Spleen (tissue), 7 donors: ENCODE results near the gene ERC2.

Experiments used
- POLR2A ChIP-seq, 3 donors: fragments of 450-650 bp; IDR thresholded peaks; one replicate each; pipeline ENCODE4 v1.5.1; 2017; ENCODE audit warnings: antibody characterized with exemption in 3 of 3, mild to moderate bottlenecking in 1 of 3
- TF ChIP-seq, protein P1 (sequence below), 11 experiments: fragments of 200-600 bp in 7 of 11; fragments of 450-650 bp in 4 of 11; sonication (generic) in 4 of 11; IDR thresholded peaks in 8 of 11; conservative IDR thresholded peaks in 3 of 11; 1 replicate in 7 of 11; 2 replicates in 4 of 11; pipeline versions ENCODE4 v1.4.0 to v1.8.0; 2016 to 2021; ENCODE audit warnings: antibody characterized with exemption in 11 of 11, inconsistent platforms in 4 of 11, mild to moderate bottlenecking in 1 of 11
- donor health status: DM: no; HTN: no; CAD: no; lungs with moderate emphysema.
- donor health status: DM: no; HTN: no; CAD: no.
- donor health status: DM: no; HTN: no; CAD: no.

DNA sequence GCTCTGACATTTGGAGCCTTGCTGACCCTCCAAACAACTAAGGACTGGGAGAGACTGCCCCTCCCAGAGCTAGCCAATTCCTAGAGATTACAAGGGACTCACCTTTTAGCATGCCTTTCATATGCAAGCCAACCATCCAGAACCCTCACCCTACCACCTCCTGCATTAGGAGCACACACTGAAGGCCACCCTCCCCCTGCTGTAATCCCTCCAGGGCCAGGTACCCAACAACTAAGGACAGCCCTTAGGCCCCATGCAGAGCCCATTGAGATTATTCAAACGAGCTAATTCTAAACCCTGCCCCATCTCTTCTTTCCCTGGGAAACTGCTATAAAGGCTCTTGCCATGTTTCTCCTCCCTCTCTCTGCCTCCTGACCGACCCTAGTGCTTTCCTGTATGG is 352.6 kb downstream of the ERC2 start:
- TF ChIP-seq, protein P1, sequence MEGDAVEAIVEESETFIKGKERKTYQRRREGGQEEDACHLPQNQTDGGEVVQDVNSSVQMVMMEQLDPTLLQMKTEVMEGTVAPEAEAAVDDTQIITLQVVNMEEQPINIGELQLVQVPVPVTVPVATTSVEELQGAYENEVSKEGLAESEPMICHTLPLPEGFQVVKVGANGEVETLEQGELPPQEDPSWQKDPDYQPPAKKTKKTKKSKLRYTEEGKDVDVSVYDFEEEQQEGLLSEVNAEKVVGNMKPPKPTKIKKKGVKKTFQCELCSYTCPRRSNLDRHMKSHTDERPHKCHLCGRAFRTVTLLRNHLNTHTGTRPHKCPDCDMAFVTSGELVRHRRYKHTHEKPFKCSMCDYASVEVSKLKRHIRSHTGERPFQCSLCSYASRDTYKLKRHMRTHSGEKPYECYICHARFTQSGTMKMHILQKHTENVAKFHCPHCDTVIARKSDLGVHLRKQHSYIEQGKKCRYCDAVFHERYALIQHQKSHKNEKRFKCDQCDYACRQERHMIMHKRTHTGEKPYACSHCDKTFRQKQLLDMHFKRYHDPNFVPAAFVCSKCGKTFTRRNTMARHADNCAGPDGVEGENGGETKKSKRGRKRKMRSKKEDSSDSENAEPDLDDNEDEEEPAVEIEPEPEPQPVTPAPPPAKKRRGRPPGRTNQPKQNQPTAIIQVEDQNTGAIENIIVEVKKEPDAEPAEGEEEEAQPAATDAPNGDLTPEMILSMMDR (IDR thresholded peaks at IDR 0.05 in 8 of 11, conservative IDR thresholded peaks at IDR 0.05 in 3 of 11), result no peak
- no peak for TF ChIP-seq POLR2A (IDR thresholded peaks at IDR 0.05)
